ENCODE data around the gene PDE6B. TPM values are rescaled to one million over a fixed set of nuclear protein-coding genes. Genes with fewer than 3 reads are reported as not detected.

PDE6B gene
- total RNA-seq, 1 donor from 2014 or later: 4.2 TPM

DNA sequence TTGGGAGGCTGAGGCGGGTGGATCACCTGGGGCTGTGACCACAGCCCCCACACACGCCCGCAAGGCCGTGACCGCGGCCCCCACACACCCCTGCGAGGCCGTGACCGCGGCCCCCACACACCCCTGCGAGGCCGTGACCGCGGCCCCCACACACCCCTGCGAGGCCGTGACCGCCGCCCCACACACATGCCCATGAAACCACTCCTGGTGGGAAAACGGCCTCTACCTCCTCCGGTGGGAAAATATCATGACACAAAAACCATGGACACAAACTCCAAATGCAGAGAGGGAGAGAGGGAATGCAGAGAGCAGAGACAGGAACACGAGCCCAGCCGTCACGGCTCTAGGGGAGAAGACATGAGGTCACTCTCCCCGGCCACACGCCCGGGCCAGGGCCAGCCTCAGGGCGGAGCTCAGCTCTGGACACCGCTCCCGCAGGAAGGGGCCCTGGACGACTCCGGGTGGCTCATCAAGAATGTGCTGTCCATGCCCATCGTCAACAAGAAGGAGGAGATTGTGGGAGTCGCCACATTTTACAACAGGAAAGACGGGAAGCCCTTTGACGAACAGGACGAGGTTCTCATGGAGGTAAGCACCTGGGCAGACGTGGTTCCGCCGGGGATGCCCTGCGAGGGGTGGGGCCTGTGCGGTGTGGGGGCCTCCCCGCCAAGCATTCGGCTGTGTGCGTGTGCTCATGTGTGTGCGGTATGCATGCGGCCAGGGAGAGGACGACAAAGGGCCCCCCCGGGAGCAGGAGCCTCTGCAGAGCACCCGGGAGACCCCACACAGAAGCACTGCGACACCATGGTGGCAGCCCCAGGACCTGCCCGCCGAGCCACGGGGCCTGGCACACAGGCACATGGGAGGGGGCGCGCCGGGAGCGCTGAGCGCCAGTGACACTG, 31.3 kb downstream of the PDE6B start:
- Histone ChIP-seq H3K9me3 (no peaks in the 10 kb centered on the region), H3K4me3 (no peak overlapping the region), H3K27ac (no peak overlapping the region), H3K27me3 (no peaks in the 10 kb centered on the region), H3K36me3 (no peaks in the 10 kb centered on the region), H3K4me1 (no peaks in the 10 kb centered on the region)
- TF ChIP-seq POLR2A (IDR thresholded peaks at IDR 0.05): no peak
- TF ChIP-seq, protein P1, sequence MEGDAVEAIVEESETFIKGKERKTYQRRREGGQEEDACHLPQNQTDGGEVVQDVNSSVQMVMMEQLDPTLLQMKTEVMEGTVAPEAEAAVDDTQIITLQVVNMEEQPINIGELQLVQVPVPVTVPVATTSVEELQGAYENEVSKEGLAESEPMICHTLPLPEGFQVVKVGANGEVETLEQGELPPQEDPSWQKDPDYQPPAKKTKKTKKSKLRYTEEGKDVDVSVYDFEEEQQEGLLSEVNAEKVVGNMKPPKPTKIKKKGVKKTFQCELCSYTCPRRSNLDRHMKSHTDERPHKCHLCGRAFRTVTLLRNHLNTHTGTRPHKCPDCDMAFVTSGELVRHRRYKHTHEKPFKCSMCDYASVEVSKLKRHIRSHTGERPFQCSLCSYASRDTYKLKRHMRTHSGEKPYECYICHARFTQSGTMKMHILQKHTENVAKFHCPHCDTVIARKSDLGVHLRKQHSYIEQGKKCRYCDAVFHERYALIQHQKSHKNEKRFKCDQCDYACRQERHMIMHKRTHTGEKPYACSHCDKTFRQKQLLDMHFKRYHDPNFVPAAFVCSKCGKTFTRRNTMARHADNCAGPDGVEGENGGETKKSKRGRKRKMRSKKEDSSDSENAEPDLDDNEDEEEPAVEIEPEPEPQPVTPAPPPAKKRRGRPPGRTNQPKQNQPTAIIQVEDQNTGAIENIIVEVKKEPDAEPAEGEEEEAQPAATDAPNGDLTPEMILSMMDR (IDR thresholded peaks at IDR 0.05): no peak
- TF ChIP-seq POLR2AphosphoS5 (IDR thresholded peaks at IDR 0.05; ENCODE audit: insufficient read depth in 1 of 2, low read depth in 1 of 2): no peak
- no peak for DNase-seq (ENCODE audit: extremely low spot score in 2 of 2)
- intact Hi-C loops (cut with DNase I): no loop called here

DNA sequence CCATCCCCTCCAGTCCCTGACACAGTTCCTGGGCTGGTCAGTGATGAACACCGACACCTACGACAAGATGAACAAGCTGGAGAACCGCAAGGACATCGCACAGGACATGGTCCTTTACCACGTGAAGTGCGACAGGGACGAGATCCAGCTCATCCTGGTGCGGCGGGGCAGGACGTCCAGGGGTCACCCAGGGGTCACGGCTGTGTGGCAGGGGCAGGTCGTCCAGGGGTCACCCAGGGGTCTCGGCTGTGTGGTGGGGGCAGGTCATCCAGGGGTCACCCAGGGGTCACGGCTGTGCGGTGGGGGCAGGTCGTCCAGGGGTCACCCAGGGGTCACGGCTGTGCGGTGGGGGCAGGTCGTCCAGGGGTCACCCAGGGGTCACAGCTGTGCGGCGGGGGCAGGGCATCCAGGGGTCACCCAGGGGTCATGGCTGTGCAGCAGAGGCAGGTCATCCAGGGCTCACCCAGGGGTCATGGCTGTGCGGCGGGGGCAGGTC, 32.0 kb downstream of the PDE6B start:
- intact Hi-C loops (cut with DNase I): no loop called here
- Histone ChIP-seq H3K36me3 (no peaks in the 10 kb centered on the region), H3K4me3 (no peak overlapping the region), H3K4me1 (no peaks in the 10 kb centered on the region), H3K27me3 (no peaks in the 10 kb centered on the region), H3K27ac (no peak overlapping the region), H3K9me3 (no peaks in the 10 kb centered on the region)
- TF ChIP-seq POLR2AphosphoS5 (IDR thresholded peaks at IDR 0.05; ENCODE audit: insufficient read depth in 1 of 2, low read depth in 1 of 2) (no peak), POLR2A (IDR thresholded peaks at IDR 0.05) (no peak)
- TF ChIP-seq, protein P1 (IDR thresholded peaks at IDR 0.05): no peak
- no peak for DNase-seq (ENCODE audit: extremely low spot score in 2 of 2)

DNA sequence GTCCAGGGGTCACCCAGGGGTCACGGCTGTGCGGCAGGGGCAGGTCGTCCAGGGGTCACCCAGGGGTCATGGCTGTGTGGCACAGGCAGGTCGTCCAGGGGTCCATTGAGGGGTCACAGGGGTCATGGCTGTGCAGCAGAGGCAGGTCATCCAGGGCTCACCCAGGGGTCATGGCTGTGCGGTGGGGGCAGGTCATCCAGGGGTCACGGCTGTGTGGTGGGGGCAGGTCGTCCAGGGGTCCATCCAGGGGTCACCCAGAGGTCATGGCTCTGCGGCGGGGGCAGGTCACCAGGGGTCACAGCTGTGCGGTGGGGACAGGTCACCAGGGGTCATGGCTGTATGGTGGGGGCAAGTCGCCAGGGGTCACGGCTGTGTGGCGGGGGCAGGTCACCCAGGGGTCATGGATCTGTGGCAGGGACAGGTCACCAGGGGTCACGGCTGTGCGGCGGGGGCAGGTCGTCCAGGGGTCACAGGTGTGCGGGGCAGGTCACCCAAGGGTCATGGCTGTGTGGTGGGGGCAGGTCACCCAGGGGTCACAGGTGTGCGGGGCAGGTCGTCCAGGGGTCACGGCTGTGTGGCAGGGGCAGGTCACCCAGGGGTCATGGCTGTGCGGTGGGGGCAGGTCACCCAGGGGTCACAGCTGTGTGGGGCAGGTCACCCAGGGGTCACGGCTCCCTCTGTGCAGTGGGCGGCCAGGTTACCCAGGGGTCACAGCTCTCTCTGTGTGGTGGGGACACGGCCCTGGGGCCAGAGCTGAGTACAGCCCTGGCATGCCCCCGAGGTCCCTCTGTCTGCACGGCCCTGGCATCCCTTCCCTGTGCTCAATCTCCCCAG, 32.7 kb downstream of the PDE6B start:
- no peaks in the 10 kb centered on the region for H3K27me3 ChIP-seq
- no peak overlapping the region for H3K27ac ChIP-seq
- H3K36me3 ChIP-seq: no peaks in the 10 kb centered on the region
- TF ChIP-seq, protein P1 (IDR thresholded peaks at IDR 0.05): no peak
- TF ChIP-seq POLR2A (IDR thresholded peaks at IDR 0.05): no peak
- TF ChIP-seq POLR2AphosphoS5 (IDR thresholded peaks at IDR 0.05; ENCODE audit: insufficient read depth in 1 of 2, low read depth in 1 of 2): no peak
- intact Hi-C loops (cut with DNase I): no loop called here
- DNase-seq (ENCODE audit: extremely low spot score in 2 of 2): no peak
- H3K4me1 ChIP-seq: peaks cover 3% of the 10 kb centered on the region
- no peak overlapping the region for H3K4me3 ChIP-seq
- no peaks in the 10 kb centered on the region for H3K9me3 ChIP-seq

DNA sequence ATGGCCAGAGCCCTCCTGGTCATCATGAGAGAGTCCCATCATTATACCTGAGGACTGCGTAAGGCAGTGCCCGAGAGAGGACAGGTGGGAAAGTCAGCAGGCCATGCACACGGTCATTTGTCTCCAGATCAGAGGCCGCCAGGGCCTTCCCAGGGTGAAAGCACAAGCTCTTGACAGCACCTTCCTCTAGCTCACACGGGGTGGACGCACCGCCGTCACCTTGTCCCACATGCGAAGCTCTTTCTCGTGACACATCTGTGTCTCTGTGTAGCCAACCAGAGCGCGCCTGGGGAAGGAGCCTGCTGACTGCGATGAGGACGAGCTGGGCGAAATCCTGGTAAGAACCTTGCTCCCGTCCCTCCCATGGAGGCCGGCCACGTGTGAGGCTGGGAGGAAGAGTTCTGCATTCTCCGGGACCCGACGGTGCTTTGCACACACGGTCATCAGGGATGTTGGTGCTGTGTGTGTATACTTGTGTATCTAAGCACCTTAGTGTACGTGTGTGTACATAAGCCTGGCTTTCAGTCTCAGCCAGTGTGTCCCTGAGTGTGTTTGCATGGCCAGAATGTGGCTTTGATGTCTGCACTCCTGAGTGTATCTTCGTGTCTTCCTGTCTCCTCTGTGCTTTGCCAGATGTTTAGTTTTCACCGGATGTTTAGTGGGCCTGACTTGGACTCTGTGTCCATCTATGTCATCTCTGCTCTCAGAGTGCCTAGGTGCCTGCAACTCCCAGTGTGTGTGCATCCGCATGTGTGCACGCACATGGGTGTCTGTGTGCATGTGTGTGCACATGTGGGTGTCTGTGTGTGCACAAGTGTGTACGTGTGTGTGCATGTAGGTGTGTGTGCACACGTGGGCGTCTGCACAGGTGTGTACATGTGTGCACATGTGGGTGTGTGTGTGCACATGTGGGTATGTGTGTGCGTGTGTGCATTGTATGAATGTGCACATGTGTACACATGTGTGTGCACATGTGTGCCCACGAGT, 33.6 kb downstream of the PDE6B start:
- Histone ChIP-seq H3K4me3 (no peak overlapping the region), H3K27me3 (no peaks in the 10 kb centered on the region), H3K36me3 (no peaks in the 10 kb centered on the region), H3K9me3 (no peaks in the 10 kb centered on the region), H3K4me1 (peaks cover 12% of the 10 kb centered on the region), H3K27ac (no peak overlapping the region)
- no peak for TF ChIP-seq POLR2AphosphoS5 (IDR thresholded peaks at IDR 0.05; ENCODE audit: insufficient read depth in 1 of 2, low read depth in 1 of 2)
- TF ChIP-seq, protein P1 (IDR thresholded peaks at IDR 0.05): no peak
- TF ChIP-seq POLR2A (IDR thresholded peaks at IDR 0.05): no peak
- no peak for DNase-seq (ENCODE audit: extremely low spot score in 2 of 2)
- intact Hi-C loops (cut with DNase I): no loop called here
